ENCODE data around the gene DYNC2H1.

DNA sequence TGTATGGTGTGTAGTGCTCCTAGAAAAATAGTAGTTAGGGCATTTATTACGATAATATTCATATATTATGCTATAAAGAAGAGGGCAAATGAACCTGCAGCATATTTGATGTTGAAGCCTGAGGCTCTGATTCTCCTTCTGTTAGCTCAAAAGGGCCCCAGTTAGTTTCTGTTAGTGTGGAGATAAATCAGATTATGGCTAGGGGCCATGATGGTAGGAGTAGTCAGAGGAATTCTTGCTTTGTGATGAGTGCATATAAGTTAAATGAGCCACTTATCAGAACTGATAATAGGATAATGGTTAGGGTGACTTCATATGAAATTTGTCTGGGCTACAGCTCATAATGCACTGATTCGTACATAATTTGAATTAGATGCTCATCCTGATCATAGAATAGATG lies 298.4 kb downstream of the DYNC2H1 start:
- TF ChIP-seq, protein P1, sequence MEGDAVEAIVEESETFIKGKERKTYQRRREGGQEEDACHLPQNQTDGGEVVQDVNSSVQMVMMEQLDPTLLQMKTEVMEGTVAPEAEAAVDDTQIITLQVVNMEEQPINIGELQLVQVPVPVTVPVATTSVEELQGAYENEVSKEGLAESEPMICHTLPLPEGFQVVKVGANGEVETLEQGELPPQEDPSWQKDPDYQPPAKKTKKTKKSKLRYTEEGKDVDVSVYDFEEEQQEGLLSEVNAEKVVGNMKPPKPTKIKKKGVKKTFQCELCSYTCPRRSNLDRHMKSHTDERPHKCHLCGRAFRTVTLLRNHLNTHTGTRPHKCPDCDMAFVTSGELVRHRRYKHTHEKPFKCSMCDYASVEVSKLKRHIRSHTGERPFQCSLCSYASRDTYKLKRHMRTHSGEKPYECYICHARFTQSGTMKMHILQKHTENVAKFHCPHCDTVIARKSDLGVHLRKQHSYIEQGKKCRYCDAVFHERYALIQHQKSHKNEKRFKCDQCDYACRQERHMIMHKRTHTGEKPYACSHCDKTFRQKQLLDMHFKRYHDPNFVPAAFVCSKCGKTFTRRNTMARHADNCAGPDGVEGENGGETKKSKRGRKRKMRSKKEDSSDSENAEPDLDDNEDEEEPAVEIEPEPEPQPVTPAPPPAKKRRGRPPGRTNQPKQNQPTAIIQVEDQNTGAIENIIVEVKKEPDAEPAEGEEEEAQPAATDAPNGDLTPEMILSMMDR (IDR thresholded peaks at IDR 0.05; ENCODE audit: low read depth, low read length, missing input control) = no peak
- TF ChIP-seq, protein P2, sequence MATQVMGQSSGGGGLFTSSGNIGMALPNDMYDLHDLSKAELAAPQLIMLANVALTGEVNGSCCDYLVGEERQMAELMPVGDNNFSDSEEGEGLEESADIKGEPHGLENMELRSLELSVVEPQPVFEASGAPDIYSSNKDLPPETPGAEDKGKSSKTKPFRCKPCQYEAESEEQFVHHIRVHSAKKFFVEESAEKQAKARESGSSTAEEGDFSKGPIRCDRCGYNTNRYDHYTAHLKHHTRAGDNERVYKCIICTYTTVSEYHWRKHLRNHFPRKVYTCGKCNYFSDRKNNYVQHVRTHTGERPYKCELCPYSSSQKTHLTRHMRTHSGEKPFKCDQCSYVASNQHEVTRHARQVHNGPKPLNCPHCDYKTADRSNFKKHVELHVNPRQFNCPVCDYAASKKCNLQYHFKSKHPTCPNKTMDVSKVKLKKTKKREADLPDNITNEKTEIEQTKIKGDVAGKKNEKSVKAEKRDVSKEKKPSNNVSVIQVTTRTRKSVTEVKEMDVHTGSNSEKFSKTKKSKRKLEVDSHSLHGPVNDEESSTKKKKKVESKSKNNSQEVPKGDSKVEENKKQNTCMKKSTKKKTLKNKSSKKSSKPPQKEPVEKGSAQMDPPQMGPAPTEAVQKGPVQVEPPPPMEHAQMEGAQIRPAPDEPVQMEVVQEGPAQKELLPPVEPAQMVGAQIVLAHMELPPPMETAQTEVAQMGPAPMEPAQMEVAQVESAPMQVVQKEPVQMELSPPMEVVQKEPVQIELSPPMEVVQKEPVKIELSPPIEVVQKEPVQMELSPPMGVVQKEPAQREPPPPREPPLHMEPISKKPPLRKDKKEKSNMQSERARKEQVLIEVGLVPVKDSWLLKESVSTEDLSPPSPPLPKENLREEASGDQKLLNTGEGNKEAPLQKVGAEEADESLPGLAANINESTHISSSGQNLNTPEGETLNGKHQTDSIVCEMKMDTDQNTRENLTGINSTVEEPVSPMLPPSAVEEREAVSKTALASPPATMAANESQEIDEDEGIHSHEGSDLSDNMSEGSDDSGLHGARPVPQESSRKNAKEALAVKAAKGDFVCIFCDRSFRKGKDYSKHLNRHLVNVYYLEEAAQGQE (IDR thresholded peaks at IDR 0.05) = no peak
- no peak for TF ChIP-seq RAD21 (IDR thresholded peaks at IDR 0.05)
- TF ChIP-seq YY1 (IDR thresholded peaks at IDR 0.05) = no peak
- no peak for TF ChIP-seq SP1 (IDR thresholded peaks at IDR 0.05)
- no peak for TF ChIP-seq TAF1 (conservative IDR thresholded peaks at IDR 0.05)
- TF ChIP-seq, protein P3, sequence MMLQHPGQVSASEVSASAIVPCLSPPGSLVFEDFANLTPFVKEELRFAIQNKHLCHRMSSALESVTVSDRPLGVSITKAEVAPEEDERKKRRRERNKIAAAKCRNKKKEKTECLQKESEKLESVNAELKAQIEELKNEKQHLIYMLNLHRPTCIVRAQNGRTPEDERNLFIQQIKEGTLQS (IDR thresholded peaks at IDR 0.05) = no peak
- TF ChIP-seq EGR1 (IDR thresholded peaks at IDR 0.05; ENCODE audit: low read depth in 2 of 2) = no peak
- TF ChIP-seq HNF4G (IDR thresholded peaks at IDR 0.05) = no peak
- TF ChIP-seq GABPA (IDR thresholded peaks at IDR 0.05 in 1 of 2, conservative IDR thresholded peaks at IDR 0.05 in 1 of 2) = no peak
- TF ChIP-seq, protein P4, sequence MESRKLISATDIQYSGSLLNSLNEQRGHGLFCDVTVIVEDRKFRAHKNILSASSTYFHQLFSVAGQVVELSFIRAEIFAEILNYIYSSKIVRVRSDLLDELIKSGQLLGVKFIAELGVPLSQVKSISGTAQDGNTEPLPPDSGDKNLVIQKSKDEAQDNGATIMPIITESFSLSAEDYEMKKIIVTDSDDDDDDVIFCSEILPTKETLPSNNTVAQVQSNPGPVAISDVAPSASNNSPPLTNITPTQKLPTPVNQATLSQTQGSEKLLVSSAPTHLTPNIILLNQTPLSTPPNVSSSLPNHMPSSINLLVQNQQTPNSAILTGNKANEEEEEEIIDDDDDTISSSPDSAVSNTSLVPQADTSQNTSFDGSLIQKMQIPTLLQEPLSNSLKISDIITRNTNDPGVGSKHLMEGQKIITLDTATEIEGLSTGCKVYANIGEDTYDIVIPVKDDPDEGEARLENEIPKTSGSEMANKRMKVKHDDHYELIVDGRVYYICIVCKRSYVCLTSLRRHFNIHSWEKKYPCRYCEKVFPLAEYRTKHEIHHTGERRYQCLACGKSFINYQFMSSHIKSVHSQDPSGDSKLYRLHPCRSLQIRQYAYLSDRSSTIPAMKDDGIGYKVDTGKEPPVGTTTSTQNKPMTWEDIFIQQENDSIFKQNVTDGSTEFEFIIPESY (IDR thresholded peaks at IDR 0.05) = no peak
- TF ChIP-seq, protein P5, sequence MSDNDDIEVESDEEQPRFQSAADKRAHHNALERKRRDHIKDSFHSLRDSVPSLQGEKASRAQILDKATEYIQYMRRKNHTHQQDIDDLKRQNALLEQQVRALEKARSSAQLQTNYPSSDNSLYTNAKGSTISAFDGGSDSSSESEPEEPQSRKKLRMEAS (IDR thresholded peaks at IDR 0.05) = no peak
- no peak for TF ChIP-seq RXRA (IDR thresholded peaks at IDR 0.05)
- TF ChIP-seq JUND (IDR thresholded peaks at IDR 0.05) = no peak

Measured in liver (tissue), 3 donors.